GM12891 (cell line): Measurements from ENCODE around the gene YWHAG.

Source experiments
- POLR2A ChIP-seq: IDR thresholded peaks from 2 replicates; pipeline ENCODE4 v1.6.1; 2011; ENCODE audit warnings: low read depth, low read length, control low read depth
- POLR2AphosphoS5 ChIP-seq: IDR thresholded peaks from 2 replicates; pipeline ENCODE4 v1.6.1; 2011; ENCODE audit warnings: low read depth, low read length, control low read depth

GRCh38 chr7:76310102-76310957, 48.5 kb downstream of the YWHAG start:
- TF ChIP-seq POLR2A, result no peak
- TF ChIP-seq POLR2AphosphoS5, result no peak
